Caco-2 (cell line): ENCODE measurements around the gene PPM1H. TPM values are rescaled to one million over a fixed set of nuclear protein-coding genes. Genes with fewer than 3 reads are reported as not detected.

Experiments
- BruUV-seq: library from RNA; stranded (reverse); fragments of 400-500 nt; replicated peaks from 2 replicates; lab custom pipeline; 2021; lab: Mats Ljungman, UMichigan
- CTCF ChIA-PET: fragments of 300-600 bp; sonication (Branson Sonifier 250); formaldehyde crosslinking; loops from one replicate; lab custom pipeline; 2022; ENCODE audit warnings: antibody characterized with exemption; lab: Charles Lee
- POLR2A ChIA-PET: fragments of 300-600 bp; sonication (Branson Sonifier 250); formaldehyde crosslinking; loops from one replicate; lab custom pipeline; 2022; ENCODE audit warnings: antibody characterized with exemption; lab: Charles Lee
- DNase-seq, 2 experiments: peaks; one replicate each; pipeline versions ENCODE4 v3.0.0 to v3.0.0-alpha.2; 2020 to 2022
- H3K27me3 ChIP-seq: replicated peaks from 2 replicates; pipeline ENCODE4 v1.6.0; 2011; ENCODE audit warnings: low read length; ENCODE audit not compliant: control insufficient read depth, insufficient read depth
- H3K36me3 ChIP-seq: 2 replicates; pipeline ENCODE4 v1.5.1; 2011; ENCODE audit warnings: low read length; ENCODE audit not compliant: control insufficient read depth, insufficient read depth
- H3K4me1 ChIP-seq: fragments of 250-450 bp; sonication (Bioruptor Pico); 2 replicates; pipeline ENCODE4 v1.5.1; 2020; ENCODE audit warnings: mild to moderate bottlenecking
- H3K4me3 ChIP-seq: 2 replicates; pipeline ENCODE4 v1.5.1; 2011; ENCODE audit warnings: low read depth, mild to moderate bottlenecking, control low read depth, low read length
- H3K9me3 ChIP-seq: fragments of 250-450 bp; sonication (Bioruptor Pico); 2 replicates; pipeline ENCODE4 v1.5.1; 2020; ENCODE audit warnings: mild to moderate bottlenecking, moderate library complexity
- H3K27ac Mint-ChIP-seq: one replicate; pipeline ENCODE4 v1.8.0; 2022; ENCODE audit warnings: mixed read lengths; ENCODE audit not compliant: unreplicated experiment
- H3K27me3 Mint-ChIP-seq: one replicate; pipeline ENCODE4 v1.8.0; 2022; ENCODE audit warnings: mixed read lengths; ENCODE audit not compliant: insufficient read depth, unreplicated experiment
- H3K36me3 Mint-ChIP-seq: one replicate; pipeline ENCODE4 v1.8.0; 2022; ENCODE audit warnings: mild to moderate bottlenecking, mixed read lengths; ENCODE audit not compliant: insufficient read depth, unreplicated experiment
- H3K4me1 Mint-ChIP-seq: one replicate; pipeline ENCODE4 v1.8.0; 2022; ENCODE audit warnings: low read depth, mixed read lengths; ENCODE audit not compliant: unreplicated experiment
- H3K4me3 Mint-ChIP-seq: one replicate; pipeline ENCODE4 v1.8.0; 2022; ENCODE audit warnings: mild to moderate bottlenecking, moderate library complexity, mixed read lengths; ENCODE audit not compliant: unreplicated experiment
- H3K9me3 Mint-ChIP-seq: one replicate; pipeline ENCODE4 v1.8.0; 2022; ENCODE audit warnings: mixed read lengths; ENCODE audit not compliant: unreplicated experiment
- intact Hi-C: fragments of 100-400 bp; cut with micrococcal nuclease; formaldehyde crosslinking; loops from one replicate; pipeline ENCODE4 v1.10.0; 2022; ENCODE audit not compliant: unreplicated experiment
- total RNA-seq: library from RNA; stranded (reverse); gene quantifications from 2 replicates; pipeline ENCODE4 v1.2.3, GENCODE V29; 2022
- TF ChIP-seq, protein P1 (sequence below), 2 experiments: fragments of 200-600 bp in 1 of 2; IDR thresholded peaks; 1 replicate in 1 of 2; 2 replicates in 1 of 2; pipeline versions ENCODE4 v1.5.1 to v1.8.0; 2011 to 2022; ENCODE audit warnings: antibody characterized with exemption in 1 of 2, control low read depth in 1 of 2, inconsistent platforms in 1 of 2, low read depth in 1 of 2, low read length in 1 of 2, mild to moderate bottlenecking in 1 of 2, moderate library complexity in 1 of 2; ENCODE audit not compliant: insufficient read depth in 1 of 2, severe bottlenecking in 1 of 2, unreplicated experiment in 1 of 2

PPM1H gene
- total RNA-seq, 1 experiment from 2014 or later = 151 TPM

DNA sequence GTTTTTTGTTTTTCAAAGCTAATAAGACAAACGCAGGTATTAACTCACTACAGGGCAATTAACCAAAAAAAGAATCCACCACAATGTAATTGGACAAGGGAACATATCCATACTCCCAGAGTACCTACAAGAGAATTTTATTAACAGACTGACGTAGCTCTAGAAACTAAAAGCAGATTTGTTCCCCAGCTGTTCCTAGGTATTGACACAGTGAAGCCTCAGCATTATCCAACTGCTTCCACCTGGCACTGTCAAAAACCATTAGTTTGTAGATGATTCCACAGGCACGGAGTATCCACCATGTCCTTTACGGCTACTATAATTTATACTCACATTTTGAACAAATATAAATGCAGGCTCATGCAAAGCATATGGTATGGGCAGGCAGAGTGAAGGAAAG, 22.3 kb downstream of the PPM1H start:
- peak overlapping the region; percentile 60 for H3K27ac Mint-ChIP-seq
- Histone ChIP-seq H3K27me3 (no peaks in the 10 kb centered on the region), H3K4me1 (peaks cover 64% of the 10 kb centered on the region), H3K36me3 (peaks cover 4% of the 10 kb centered on the region), H3K4me3 (no peak overlapping the region), H3K9me3 (no peaks in the 10 kb centered on the region)
- TF ChIP-seq, protein P1, sequence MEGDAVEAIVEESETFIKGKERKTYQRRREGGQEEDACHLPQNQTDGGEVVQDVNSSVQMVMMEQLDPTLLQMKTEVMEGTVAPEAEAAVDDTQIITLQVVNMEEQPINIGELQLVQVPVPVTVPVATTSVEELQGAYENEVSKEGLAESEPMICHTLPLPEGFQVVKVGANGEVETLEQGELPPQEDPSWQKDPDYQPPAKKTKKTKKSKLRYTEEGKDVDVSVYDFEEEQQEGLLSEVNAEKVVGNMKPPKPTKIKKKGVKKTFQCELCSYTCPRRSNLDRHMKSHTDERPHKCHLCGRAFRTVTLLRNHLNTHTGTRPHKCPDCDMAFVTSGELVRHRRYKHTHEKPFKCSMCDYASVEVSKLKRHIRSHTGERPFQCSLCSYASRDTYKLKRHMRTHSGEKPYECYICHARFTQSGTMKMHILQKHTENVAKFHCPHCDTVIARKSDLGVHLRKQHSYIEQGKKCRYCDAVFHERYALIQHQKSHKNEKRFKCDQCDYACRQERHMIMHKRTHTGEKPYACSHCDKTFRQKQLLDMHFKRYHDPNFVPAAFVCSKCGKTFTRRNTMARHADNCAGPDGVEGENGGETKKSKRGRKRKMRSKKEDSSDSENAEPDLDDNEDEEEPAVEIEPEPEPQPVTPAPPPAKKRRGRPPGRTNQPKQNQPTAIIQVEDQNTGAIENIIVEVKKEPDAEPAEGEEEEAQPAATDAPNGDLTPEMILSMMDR (IDR thresholded peaks at IDR 0.05; ENCODE audit: insufficient read depth in 1 of 2, low read depth in 1 of 2, low read length in 1 of 2, severe bottlenecking in 1 of 2, unreplicated experiment in 1 of 2) = no peak
- no peaks in the 10 kb centered on the region for H3K27me3 Mint-ChIP-seq
- no peaks in the 10 kb centered on the region for H3K9me3 Mint-ChIP-seq
- no peak for DNase-seq
- intact Hi-C loops = no loop called here
- H3K4me1 Mint-ChIP-seq = peaks cover 58% of the 10 kb centered on the region
- BruUV-seq = no TSS peak
- ChIA-PET POLR2A (no interaction called here), CTCF (no interaction called here)
- peaks cover 78% of the 10 kb centered on the region for H3K36me3 Mint-ChIP-seq
- no peak overlapping the region for H3K4me3 Mint-ChIP-seq

DNA sequence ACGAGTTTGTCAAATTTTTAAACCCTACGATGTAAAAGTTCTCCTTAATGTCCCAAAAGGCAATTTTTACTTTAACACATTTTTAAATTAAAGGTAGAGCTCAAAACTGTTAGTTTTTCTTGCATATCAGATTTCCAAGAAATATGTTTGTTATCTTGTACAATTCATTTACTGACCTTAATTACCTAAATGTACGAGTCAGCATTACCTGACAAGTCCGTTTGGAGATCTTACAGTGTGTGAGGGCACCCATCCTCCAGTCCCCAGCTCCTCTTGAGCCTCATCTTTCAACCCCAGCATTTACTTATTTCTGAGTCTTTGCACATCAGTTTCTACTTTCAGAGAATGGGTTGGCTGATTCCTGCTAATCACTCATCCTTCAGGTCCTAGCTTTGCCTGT, 23.7 kb downstream of the PPM1H start:
- Histone ChIP-seq H3K9me3 (no peaks in the 10 kb centered on the region), H3K4me3 (no peak overlapping the region), H3K4me1 (peaks cover 72% of the 10 kb centered on the region), H3K27me3 (no peaks in the 10 kb centered on the region), H3K36me3 (peaks cover 4% of the 10 kb centered on the region)
- H3K27ac Mint-ChIP-seq = peak overlapping the region; percentile 60
- TF ChIP-seq, protein P1 (IDR thresholded peaks at IDR 0.05; ENCODE audit: insufficient read depth in 1 of 2, low read depth in 1 of 2, low read length in 1 of 2, severe bottlenecking in 1 of 2, unreplicated experiment in 1 of 2) = no peak
- peak overlapping the region; percentile 23 for H3K4me3 Mint-ChIP-seq
- H3K9me3 Mint-ChIP-seq = no peaks in the 10 kb centered on the region
- no TSS peak for BruUV-seq
- no peaks in the 10 kb centered on the region for H3K27me3 Mint-ChIP-seq
- ChIA-PET POLR2A (no interaction called here), CTCF (no interaction called here)
- intact Hi-C loops = no loop called here
- peaks cover 70% of the 10 kb centered on the region for H3K4me1 Mint-ChIP-seq
- no peak for DNase-seq
- H3K36me3 Mint-ChIP-seq = peaks cover 89% of the 10 kb centered on the region

DNA sequence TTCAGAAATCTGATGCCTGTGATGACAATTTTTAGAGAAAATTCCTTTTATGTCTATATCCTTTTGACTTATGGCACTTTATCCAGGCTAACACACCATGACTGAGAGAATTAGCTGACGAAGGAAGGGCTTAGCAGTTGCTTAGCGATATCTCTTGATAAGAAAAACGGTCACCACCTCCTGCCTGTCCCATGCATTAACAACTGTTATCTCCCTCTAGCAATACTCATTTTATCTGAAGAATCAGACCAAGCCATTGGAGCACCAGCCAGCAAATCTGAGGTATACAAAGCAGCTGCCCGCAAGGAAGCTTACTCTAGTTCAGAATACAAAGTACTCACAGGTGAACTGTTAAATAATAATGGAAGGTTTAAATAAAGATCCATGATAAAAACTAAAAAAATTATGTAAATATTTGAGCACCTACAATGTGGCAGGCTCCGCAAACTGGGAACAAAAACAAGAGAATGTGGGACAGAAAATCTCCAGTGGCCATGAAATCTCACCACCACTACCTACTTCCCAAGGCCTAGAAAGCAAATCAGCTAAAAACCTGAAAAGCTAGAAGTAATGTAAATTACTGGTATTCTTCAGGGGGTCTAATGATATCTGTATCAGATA, 24.3 kb downstream of the PPM1H start:
- DNase-seq = no peak
- TF ChIP-seq, protein P1 (IDR thresholded peaks at IDR 0.05; ENCODE audit: insufficient read depth in 1 of 2, low read depth in 1 of 2, low read length in 1 of 2, severe bottlenecking in 1 of 2, unreplicated experiment in 1 of 2) = no peak
- Mint-ChIP-seq H3K9me3 (no peaks in the 10 kb centered on the region), H3K4me1 (peaks cover 66% of the 10 kb centered on the region), H3K4me3 (no peak overlapping the region), H3K36me3 (peaks cover 91% of the 10 kb centered on the region), H3K27me3 (no peaks in the 10 kb centered on the region), H3K27ac (no peak overlapping the region)
- ChIA-PET POLR2A (no interaction called here), CTCF (no interaction called here)
- peaks cover 75% of the 10 kb centered on the region for H3K4me1 ChIP-seq
- BruUV-seq = no TSS peak
- no peaks in the 10 kb centered on the region for H3K9me3 ChIP-seq
- intact Hi-C loops = no loop called here
- H3K36me3 ChIP-seq = peaks cover 4% of the 10 kb centered on the region
- no peaks in the 10 kb centered on the region for H3K27me3 ChIP-seq
- no peak overlapping the region for H3K4me3 ChIP-seq
